ENCODE data around the gene IGF1R.
"Not testable (repeated sequence)": the region's sequence is repeated elsewhere in the genome, so short reads cannot be mapped to it uniquely, and the experiment has no call there.

The IGF1R gene

GRCh38 chr15:98647774-98648653 lies at the start of gene IGF1R:
Gene IGF1R, plus strand, starts transcription at chr15:98648539. Its CDS starts 1,043 bp downstream, at chr15:98649582.
- peak; percentile 81 for DNase-seq

GRCh38 chr15:98599909-98600691 lies 48.2 kb upstream of the IGF1R start:
- no peak for DNase-seq

- no peak for DNase-seq
Observed at GRCh38 chr15:98604983-98605382, 43.4 kb upstream of the IGF1R start.

GRCh38 chr15:98609144-98609852 lies 39.0 kb upstream of the IGF1R start:
- peak; percentile 32 for DNase-seq

GRCh38 chr15:98610991-98611390 lies 37.3 kb upstream of the IGF1R start:
- no peak for DNase-seq

- DNase-seq, result no peak
Observed at GRCh38 chr15:98611808-98612207, 36.5 kb upstream of the IGF1R start.

- no peak for DNase-seq
Observed at GRCh38 chr15:98612490-98613110, 35.7 kb upstream of the IGF1R start.

GRCh38 chr15:98614681-98615080 lies 33.7 kb upstream of the IGF1R start:
- no peak for DNase-seq

- DNase-seq, result no peak
Observed at GRCh38 chr15:98616397-98616796, 31.9 kb upstream of the IGF1R start.

GRCh38 chr15:98617328-98617980 lies 30.9 kb upstream of the IGF1R start:
- no peak for DNase-seq

GRCh38 chr15:98618576-98618975 lies 29.8 kb upstream of the IGF1R start:
- not testable (repeated sequence) for DNase-seq

- no peak for DNase-seq
Observed at GRCh38 chr15:98620020-98620419, 28.3 kb upstream of the IGF1R start.

GRCh38 chr15:98621021-98621420 lies 27.3 kb upstream of the IGF1R start:
- no peak for DNase-seq

GRCh38 chr15:98625614-98626013 lies 22.7 kb upstream of the IGF1R start:
- no peak for DNase-seq

GRCh38 chr15:98626153-98626552 lies 22.2 kb upstream of the IGF1R start:
- DNase-seq, result no peak

GRCh38 chr15:98628216-98628615 lies 20.1 kb upstream of the IGF1R start:
- DNase-seq, result no peak

- DNase-seq, result no peak
Observed at GRCh38 chr15:98635848-98636247, 12.5 kb upstream of the IGF1R start.

GRCh38 chr15:98643115-98643514 lies 5.2 kb upstream of the IGF1R start:
- no peak for DNase-seq

GRCh38 chr15:98646546-98647025 lies 1.8 kb upstream of the IGF1R start:
- no peak for DNase-seq

- DNase-seq, result peak; percentile 36
Observed at GRCh38 chr15:98647026-98647773, 1.1 kb upstream of the IGF1R start.
